Hair follicular keratinocyte (primary cell): ENCODE data around the gene RMI1. TPM values are rescaled to one million over a fixed set of nuclear protein-coding genes. Genes with fewer than 3 reads are reported as not detected.

Experiments
- total RNA-seq: library from RNA; depleted of rRNA; stranded (reverse); fragments of >200 nt; gene quantifications from 2 replicates; pipeline ENCODE4 v1.2.3, GENCODE V29; 2015

Gene RMI1
- total RNA-seq, result 2.3 and 4.4 TPM in 2 replicates

GRCh38 chr9:83980395-83981125 is at the start of gene RMI1:
Gene RMI1, plus strand, starts transcription at chr9:83980805. Its CDS starts 20,182 bp downstream, at chr9:84000987.

GRCh38 chr9:83979812-83980394 is 702 bp upstream of the RMI1 start, which contains the start of gene HNRNPK:
Gene HNRNPK, minus strand, starts transcription at chr9:83980215. Its CDS starts 1,963 bp downstream, at chr9:83978252.

Other genes with a start within 250 kb of the RMI1 start
- gene GKAP1, start 163.0 kb upstream of the RMI1 start, total RNA-seq, result 0.08 and 0.80 TPM in 2 replicates
- 1.4 and 2.3 TPM in 2 replicates for gene KIF27, start 59.4 kb upstream of the RMI1 start, total RNA-seq
- 437 and 549 TPM in 2 replicates for gene HNRNPK, start 590 bp upstream of the RMI1 start, total RNA-seq